Transverse colon (tissue), 3 donors: ENCODE measurements around the gene ATXN2.

Source experiments
- EP300 ChIP-seq: sonication (generic); formaldehyde crosslinking; IDR thresholded peaks from one replicate; pipeline ENCODE4 v1.6.1; 2017; ENCODE audit warnings: antibody characterized with exemption, low read depth
- POLR2A ChIP-seq: fragments of 450-650 bp; IDR thresholded peaks from one replicate; pipeline ENCODE4 v1.6.1; 2016; ENCODE audit warnings: antibody characterized with exemption, mild to moderate bottlenecking, moderate library complexity
- TF ChIP-seq, protein P1 (sequence below), 5 experiments: fragments of 200-600 bp in 3 of 5; fragments of 450-650 bp in 2 of 5; sonication (generic) in 3 of 5; IDR thresholded peaks; 1 replicate in 2 of 5; 2 replicates in 3 of 5; pipeline ENCODE4 v1.5.1; 2016 to 2017; ENCODE audit warnings: antibody characterized with exemption in 5 of 5, inconsistent platforms in 3 of 5, mild to moderate bottlenecking in 2 of 5, moderate library complexity in 1 of 5

DNA sequence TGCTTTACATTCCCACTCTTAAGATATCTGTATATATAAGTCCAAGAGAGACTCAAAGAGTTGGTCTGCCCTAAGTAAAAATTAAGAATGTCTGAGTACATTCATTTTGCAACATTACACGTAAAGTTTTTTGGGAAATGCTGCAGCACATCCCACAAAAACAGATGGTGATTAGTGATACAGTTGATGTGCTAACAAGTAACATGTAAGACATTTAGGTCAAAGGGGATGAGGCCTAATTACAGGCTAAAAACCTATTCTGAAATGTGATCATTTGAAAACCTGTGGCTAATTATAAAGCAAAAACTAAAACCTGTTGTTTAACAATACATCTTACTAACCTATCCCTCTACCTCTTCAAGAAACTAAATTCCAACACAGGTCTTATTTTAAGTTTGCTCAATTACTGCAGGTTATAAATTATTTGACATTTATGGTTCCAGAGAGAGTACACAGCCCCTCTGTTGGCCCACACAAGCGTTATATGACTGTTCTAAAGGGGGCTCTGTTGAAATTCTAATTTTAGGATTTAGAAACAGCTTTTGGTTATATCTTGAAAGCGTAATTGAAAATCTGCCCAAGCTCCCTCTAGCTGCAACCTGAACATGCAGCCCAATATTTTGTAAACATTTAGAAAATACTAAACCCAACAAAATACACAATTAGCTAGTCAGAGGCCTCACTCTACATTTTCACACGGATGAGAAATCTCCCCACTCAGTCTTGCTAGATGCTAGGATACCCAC lies 43.7 kb upstream of the ATXN2 start:
- TF ChIP-seq, protein P1, sequence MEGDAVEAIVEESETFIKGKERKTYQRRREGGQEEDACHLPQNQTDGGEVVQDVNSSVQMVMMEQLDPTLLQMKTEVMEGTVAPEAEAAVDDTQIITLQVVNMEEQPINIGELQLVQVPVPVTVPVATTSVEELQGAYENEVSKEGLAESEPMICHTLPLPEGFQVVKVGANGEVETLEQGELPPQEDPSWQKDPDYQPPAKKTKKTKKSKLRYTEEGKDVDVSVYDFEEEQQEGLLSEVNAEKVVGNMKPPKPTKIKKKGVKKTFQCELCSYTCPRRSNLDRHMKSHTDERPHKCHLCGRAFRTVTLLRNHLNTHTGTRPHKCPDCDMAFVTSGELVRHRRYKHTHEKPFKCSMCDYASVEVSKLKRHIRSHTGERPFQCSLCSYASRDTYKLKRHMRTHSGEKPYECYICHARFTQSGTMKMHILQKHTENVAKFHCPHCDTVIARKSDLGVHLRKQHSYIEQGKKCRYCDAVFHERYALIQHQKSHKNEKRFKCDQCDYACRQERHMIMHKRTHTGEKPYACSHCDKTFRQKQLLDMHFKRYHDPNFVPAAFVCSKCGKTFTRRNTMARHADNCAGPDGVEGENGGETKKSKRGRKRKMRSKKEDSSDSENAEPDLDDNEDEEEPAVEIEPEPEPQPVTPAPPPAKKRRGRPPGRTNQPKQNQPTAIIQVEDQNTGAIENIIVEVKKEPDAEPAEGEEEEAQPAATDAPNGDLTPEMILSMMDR (IDR thresholded peaks at IDR 0.05) = no peak
- TF ChIP-seq POLR2A = no peak
- no peak for TF ChIP-seq EP300
